LoVo (cell line): ENCODE results near the gene OST4.

ENCODE experiments used
- DNase-seq: peaks from one replicate; pipeline ENCODE4 v3.0.0-alpha.2; 2016; ENCODE audit warnings: low spot score

OST4 gene

DNA sequence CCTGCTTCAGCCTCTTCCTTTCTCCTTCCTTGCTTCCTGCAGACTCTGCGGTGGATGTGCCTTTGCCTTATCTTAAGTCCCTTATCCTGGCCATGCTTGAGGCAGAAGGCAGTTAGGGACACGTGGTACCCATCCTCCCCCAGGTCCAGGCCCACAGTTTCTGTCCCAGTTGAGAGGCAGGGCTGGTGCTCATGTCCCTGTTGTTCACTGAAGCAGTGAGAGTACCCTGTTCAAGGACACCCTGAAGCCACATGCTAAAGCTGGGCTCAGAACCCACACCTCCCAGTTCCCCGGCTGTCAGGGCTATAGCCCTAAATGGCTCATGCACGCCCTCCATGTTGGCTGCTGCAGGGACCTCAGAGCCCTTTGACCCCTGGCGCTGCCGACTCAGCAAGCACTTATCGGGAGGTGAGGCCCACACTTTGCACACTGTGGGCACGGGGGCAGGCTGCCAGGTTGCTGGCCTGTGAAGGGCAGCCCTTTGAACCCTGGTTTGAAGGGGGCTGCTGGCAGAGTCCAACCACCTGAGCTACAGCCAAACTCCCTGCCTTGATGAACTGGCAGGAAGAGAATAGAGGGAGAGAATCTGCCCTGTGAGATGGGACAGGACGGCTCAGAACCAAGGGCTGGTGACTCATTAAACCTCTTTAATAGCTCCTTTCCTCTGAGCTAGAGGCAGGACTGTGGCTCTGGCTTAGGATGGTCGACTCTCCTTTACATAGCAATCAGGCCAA lies 21.4 kb upstream of the OST4 start:
- DNase-seq, result no peak

DNA sequence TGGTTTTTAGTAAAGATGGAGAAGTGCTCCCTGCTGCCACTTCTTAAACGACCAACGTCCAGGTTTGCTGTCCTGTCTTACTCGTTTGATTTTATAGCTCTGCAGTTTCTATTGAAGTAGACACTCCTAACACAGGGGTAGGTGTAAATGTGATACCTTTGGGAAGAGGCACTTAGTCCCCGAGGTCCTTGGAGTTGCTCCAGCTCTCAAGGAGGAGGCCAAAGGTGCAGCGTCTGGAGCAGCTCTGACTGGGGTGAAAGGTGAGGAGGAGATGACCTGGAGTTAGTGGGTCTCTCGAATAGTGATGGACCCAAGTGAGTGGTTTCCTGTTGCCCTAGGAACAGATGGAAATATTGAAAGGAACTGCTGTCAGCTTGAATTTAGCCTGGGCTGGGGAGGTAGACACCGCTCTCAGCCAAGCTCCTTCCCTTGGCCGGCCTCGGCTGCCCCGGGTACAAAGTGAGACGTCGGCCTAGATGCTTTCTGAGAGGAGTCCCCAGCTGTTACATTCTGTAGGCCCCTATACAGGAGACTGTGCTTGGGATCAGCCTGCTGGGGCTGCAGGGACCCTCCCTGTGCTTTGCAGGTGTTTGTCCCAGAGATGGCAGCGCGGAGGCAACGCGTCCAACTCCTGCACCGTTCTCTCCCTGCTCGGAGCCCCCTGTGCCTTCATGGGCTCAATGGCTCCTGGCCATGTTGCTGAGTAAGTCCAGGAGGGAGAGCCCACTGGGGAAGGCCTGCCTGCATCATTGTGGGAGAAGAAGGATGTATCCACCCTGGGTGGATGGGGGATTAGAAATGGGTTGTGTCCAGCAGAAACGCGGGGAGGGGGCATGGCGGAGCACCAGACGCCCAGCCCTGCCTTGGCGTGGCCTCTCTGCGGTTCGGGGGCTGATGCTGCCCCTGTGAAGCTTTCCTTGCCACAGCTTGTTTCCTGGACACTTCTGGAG lies 20.6 kb upstream of the OST4 start:
- DNase-seq, result no peak

DNA sequence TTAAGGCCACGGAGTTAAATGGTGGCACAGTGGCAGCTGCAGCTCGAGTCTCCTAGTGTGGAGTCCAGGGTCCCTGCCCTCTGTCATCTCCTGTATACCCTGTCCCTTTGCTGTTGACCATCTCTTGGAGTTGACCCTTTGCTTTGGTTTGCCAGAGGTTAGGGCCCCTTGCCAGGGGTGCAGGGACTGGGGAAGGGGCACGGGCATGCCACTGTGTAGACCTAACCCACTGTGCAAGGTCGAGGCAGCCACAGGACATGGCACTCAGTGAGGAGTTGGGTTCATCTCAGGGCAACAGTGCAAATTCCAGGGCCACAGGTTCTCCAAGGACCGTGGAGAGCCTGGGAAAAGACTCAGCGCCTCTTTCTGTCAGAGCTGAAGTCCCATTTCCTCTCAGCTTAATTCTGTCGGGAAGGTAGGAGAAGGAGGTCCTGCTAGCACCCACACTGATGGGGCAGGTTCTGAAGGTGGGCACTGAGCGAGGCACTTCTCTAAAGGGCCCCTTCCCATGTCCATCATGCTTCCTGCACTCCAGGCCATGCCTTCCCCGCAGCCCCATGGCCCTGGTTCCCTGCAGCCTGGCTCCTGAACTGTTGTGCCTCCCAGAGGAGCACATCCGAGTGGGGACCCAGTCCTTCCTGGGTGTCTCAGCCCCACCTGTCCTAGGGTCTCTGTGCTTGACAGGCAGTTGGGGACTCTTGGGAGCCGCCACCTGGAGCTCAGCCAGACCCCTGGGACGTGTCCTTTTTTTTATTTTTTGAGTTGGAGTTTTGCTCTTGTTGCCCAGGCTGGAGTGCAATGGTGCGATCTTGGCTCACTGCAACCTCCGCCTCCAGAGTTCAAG lies 17.9 kb upstream of the OST4 start:
- DNase-seq, result no peak

DNA sequence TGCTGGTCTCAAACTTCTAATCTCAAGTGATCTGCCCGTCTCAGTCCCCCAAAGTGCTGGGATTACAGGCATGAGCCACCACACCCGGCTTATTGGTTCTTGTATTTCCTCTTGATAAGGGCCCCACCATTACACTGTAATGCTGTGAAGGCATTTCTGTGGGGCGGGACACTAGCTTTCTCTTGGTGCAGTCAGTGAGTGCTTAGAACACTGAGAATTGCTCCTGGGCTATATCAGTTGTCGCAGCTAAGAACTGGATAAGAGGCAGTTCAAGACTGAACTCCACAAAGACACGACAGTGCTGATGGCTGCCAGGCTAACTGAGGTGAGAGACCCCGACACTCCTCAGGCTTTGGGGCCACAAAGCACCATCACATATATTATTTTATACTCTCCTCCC lies 17.2 kb upstream of the OST4 start:
- no peak for DNase-seq

DNA sequence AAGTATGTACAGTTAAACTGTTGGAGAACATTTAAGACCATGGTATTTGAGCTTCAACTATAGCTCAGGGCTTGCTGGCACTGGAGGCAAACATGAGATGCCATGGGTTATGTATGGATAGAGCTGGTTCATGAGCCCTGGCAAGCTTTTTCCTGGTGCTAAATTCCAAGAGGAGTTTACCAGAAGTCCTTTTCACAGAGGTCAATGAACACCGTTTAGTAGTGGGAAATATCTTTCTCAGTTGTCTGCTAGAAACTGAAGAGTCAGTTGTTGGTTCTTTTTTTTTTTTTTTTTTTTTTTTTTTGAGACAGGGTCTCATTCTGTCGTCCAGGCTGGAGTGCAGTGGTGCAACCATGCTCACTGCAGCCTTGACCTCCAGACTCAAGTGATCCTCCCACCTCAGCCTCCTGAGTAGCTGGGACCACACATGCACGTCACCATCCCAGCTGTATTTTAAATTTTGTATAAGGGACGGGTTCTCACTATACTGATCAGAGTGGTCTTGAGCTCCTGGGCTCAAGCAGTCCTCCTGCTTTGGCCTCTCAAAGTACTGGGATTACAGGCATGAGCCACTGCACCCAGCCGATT lies 16.5 kb upstream of the OST4 start:
- no peak for DNase-seq

DNA sequence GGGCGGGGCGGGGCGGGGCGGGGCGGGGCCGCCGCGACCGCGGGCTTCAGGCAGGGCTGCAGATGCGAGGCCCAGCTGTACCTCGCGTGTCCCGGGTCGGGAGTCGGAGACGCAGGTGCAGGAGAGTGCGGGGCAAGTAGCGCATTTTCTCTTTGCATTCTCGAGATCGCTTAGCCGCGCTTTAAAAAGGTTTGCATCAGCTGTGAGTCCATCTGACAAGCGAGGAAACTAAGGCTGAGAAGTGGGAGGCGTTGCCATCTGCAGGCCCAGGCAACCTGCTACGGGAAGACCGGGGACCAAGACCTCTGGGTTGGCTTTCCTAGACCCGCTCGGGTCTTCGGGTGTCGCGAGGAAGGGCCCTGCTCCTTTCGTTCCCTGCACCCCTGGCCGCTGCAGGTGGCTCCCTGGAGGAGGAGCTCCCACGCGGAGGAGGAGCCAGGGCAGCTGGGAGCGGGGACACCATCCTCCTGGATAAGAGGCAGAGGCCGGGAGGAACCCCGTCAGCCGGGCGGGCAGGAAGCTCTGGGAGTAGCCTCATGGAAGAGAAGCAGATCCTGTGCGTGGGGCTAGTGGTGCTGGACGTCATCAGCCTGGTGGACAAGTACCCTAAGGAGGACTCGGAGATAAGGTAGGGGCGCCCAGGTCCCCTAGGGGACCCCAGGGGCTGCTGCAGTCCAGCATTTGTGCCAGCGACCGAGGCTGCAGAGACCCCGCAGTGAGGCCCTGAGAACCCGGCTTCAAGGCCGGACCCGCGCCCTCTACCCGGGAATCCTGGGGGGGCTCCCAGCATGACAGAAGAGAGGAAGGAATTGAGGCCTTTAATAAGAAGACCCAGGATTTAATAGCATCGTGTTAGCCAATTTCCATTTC lies 15.5 kb upstream of the OST4 start, which contains the start of gene KHK:
TSS of gene KHK (plus strand) at position 49 of the 870 bp plus-strand sequence. CDS start at position 537, 488 bp downstream.
- peak; percentile 45 for DNase-seq

DNA sequence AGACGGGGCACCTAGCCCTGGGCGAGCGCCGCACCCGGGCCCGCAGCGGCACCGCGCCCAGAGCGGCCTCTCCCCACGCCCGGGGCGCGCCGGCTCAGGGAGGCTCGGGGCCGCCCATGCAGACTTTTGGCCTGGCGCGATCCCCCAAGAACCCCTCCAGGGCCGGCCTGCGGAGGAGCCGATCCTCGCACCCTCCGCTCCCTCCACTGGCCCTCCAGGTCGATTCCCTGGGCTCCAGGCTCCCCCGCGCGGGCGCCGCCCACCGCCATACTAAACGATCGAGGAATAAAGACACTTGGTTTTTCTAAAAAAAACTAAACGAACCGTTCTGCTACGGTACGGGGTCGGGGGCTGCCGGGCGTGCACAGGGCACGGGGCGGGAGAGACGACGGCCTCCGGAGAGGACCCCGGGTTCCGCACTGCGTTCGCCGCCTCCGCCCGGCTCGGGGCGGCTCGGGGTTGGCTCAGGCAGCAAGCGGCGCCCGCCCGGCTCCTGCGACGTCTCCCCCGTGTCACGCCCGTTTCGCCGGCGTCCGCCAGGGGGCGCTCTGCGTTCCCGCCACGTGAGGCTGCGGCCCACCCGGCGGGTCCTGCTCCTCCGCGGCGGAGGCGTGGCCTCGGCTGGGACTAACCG lies 14.8 kb upstream of the OST4 start:
- peak; percentile 97 for DNase-seq

DNA sequence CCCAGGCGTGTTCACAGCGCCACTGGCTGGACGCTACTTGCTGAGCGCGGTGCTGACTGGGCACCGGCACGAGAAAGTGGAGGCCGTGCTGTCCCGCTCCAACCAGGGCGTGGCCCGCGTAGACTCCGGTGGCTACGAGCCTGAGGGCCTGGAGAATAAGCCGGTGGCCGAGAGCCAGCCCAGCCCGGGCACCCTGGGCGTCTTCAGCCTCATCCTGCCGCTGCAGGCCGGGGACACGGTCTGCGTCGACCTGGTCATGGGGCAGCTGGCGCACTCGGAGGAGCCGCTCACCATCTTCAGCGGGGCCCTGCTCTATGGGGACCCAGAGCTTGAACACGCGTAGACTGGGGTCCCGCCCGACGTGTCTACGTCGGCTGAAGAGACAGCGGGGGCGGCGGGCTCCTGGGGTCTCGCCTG lies 14.2 kb upstream of the OST4 start:
- DNase-seq, result peak; percentile 60

DNA sequence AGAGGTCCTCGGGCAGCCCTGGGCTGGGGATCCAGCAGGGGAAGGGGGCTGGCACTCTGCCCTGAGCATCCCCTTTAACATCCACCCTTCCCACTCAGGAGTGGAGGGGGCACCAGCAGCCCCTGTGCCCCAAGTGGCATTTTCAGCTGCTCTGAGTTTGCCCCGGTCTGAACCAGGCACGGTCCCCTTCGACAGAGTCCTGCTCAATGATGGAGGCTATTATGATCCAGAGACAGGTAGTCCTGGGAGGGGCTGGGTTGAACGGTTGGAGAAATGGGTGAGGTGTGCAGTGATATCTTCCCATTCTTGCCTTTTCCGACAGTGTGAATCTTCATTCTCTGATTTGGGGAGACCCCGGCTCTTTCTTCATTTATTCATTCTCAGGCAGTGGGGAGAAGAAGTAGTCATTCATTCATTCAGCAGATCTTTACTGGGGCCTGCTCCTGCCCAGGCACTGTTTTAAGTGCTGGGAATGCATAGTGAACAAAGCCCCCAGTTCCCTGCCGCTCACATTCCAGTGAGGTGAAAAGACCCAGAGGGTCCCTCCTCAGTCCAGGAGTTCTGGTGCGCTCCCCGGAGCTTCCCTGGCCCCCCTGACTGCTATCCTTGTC lies 13.7 kb upstream of the OST4 start:
- no peak for DNase-seq

DNA sequence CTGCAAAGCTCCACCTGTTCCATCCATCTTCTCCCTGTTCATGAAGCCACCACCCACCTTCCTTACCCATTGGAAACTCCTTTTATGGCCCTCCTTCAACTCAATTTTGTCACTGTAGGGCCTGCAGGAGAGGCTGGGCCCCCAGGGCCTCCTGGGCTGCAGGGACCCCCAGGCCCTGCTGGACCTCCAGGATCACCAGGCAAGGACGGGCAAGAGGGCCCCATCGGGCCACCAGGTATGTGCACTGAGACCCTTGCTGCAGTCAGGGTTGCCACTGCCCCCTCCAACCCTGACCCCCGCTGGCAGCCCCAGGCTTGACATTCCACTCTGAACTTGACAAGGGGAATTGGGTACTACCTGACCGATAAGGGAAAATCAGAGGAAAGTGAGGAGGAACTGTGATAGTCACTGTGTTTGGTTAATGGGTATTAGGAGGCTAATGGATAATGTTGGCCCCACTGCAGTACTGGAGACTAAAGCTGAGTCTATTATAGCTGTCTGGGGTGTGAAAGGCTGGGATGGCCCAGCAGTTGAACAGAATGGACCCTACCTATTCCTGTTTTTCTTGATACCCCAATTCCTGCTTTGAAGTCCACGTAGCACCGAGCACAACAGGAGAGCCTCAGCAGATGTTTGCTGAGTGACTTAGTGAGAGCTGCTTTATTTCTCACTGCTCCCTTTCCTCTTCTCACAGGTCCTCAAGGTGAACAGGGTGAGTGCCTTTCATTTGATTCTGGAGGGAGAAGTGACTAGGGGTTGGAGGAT lies 13.0 kb upstream of the OST4 start:
- no peak for DNase-seq

DNA sequence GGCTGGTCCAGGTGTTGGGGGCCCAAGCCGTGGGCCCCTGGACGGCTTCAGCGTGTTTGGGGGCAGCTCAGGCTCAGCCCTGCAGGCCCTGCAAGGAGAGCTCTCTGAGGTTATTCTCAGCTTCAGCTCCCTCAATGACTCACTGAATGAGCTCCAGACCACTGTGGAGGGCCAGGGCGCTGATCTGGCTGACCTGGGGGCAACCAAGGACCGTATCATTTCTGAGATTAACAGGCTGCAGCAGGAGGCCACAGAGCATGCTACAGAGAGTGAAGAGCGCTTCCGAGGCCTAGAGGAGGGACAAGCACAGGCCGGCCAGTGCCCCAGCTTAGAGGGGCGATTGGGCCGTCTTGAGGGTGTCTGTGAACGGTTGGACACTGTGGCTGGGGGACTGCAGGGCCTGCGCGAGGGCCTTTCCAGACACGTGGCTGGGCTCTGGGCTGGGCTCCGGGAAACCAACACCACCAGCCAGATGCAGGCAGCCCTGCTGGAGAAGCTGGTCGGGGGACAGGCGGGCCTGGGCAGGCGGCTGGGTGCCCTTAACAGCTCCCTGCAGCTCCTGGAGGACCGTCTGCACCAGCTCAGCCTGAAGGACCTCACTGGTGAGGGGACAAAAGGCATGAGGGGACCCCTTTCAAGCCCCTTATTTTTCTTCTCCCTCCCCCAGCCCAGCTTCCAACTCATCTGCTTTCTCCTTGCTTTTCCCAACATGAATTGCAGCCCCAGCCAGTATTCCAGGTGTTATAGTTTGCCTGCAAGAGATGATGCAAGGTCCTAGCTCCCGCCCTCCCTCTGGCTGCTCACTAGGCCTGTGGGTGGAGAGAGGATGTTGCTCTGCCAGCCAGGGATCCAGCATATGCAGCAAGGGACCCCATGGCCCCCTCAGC lies 12.2 kb upstream of the OST4 start:
- DNase-seq, result no peak

DNA sequence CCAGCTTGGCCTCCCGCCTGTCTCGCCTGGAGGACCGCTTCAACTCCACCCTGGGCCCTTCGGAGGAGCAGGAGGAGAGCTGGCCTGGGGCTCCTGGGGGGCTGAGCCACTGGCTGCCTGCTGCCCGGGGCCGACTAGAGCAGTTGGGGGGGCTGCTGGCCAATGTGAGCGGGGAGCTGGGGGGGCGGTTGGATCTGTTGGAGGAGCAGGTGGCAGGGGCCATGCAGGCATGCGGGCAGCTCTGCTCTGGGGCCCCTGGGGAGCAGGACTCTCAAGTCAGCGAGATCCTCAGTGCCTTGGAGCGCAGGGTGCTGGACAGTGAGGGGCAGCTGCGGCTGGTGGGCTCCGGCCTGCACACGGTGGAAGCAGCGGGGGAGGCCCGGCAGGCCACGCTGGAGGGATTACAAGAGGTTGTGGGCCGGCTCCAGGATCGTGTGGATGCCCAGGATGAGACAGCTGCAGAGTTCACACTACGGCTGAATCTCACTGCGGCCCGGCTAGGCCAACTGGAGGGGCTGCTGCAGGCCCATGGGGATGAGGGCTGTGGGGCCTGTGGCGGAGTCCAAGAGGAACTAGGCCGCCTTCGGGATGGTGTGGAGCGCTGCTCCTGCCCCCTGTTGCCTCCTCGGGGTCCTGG lies 11.4 kb upstream of the OST4 start:
- no peak for DNase-seq

DNA sequence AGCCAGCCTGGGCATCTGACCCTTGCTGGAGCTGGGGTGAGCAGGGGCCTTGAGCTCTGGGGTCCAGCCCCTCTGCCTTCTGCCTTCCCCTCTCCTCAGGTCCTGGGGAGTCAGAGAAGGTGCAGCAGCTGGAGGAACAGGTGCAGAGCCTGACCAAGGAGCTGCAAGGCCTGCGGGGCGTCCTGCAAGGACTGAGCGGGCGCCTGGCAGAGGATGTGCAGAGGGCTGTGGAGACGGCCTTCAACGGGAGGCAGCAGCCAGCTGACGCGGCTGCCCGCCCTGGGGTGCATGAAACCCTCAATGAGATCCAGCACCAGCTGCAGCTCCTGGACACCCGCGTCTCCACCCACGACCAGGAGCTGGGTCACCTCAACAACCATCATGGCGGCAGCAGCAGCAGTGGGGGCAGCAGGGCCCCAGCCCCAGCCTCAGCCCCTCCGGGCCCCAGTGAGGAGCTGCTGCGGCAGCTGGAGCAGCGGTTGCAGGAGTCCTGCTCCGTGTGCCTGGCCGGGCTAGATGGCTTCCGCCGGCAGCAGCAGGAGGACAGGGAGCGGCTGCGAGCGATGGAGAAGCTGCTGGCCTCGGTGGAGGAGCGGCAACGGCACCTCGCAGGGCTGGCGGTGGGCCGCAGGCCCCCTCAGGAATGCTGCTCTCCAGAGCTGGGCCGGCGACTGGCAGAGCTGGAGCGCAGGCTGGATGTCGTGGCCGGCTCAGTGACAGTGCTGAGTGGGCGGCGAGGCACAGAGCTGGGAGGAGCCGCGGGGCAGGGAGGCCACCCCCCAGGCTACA lies 10.7 kb upstream of the OST4 start:
- no peak for DNase-seq

DNA sequence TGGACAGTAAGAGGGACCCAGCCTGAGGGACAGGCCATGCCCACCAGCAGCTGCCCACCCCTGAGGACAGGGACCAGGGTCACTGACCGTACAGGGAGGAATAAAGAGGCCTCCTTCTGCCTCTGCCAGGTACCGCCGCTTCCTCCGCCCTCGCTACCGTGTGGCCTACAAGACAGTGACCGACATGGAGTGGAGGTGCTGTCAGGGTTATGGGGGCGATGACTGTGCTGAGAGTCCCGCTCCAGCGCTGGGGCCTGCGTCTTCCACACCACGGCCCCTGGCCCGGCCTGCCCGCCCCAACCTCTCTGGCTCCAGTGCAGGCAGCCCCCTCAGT lies 9.1 kb upstream of the OST4 start:
- DNase-seq, result no peak

DNA sequence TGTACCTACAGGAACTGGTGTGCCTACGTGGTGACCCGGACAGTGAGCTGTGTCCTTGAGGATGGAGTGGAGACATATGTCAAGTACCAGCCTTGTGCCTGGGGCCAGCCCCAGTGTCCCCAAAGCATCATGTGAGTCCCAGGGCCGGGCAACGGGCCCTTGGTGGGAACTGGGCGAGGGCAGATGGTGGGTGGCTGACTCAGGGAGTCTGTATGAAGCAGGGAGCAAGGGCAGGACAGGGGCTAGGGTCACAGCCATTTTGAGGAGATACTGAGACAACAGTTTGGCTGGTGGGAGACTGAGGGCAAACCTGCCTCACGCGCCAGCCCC lies 8.7 kb upstream of the OST4 start:
- no peak for DNase-seq

DNA sequence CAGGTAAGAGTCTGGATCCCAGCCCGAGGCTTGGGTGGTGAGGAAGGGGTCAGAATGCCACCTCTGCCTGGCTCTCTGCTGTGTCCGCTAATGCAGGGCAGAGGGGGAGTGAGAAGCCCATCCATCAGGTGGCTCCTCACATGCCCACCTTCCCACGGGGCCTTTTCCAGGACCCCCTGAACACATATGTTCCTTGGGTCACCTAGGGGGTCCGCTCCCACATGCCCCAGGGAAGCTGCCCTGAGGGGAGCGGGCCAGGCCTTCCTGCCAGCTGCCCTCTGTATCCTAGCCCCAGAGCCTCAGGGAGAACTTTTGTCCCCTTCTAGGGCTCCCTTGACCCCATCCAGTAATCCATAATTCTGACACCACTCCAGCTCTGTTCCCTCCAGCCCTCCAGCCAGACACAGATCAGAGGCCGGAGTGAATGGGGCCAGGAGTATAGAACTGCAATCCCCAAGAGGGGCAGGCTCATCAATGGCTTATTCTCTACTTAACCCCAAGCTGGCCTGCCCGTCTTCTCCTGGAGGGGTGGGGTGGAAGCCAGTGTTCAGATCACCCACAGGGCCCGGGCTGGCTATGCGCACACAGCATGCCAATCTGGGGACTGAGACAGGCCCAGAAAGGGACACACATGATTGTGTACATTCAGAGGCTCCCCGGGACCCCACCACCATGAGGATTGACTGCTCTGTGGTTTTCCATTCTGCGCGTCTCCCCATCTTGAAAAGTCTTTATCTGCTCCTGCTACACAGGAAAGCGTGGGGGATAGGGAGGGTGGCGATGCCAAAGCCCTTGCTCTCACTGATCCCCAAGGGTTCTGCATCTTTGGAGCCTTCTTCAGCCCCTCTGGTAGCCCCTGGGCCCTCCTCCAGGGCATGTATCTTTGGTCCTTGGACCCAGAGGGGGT lies 8.0 kb upstream of the OST4 start:
- DNase-seq, result no peak
